Effector memory CD4-positive, alpha-beta T cell (primary cell): ENCODE results near the gene NFIA.

ENCODE experiments used
- DNase-seq, 3 donors: peaks; one replicate each; pipeline ENCODE4 v3.0.0-alpha.2; 2020
- H3K27ac ChIP-seq: 2 replicates; pipeline ENCODE4 v1.7.0; 2013; ENCODE audit warnings: mild to moderate bottlenecking, low read length, moderate library complexity; ENCODE audit not compliant: insufficient read depth, poor library complexity, severe bottlenecking
- H3K27me3 ChIP-seq: replicated peaks from 2 replicates; pipeline ENCODE4 v1.7.0; 2013; ENCODE audit warnings: mild to moderate bottlenecking, low read length; ENCODE audit not compliant: insufficient read depth, control insufficient read depth, poor library complexity, severe bottlenecking
- H3K36me3 ChIP-seq: 2 replicates; pipeline ENCODE4 v1.7.0; 2013; ENCODE audit warnings: mild to moderate bottlenecking, low read length, moderate library complexity; ENCODE audit not compliant: control insufficient read depth, insufficient read depth
- H3K4me1 ChIP-seq: 2 replicates; pipeline ENCODE4 v1.7.0; 2013; ENCODE audit warnings: low read length, mild to moderate bottlenecking; ENCODE audit not compliant: control insufficient read depth, insufficient read depth, poor library complexity, severe bottlenecking
- H3K4me3 ChIP-seq: 2 replicates; pipeline ENCODE4 v1.7.0; 2013; ENCODE audit warnings: low read length, low read depth, mild to moderate bottlenecking; ENCODE audit not compliant: insufficient read depth, poor library complexity, severe bottlenecking
- H3K9me3 ChIP-seq: 2 replicates; pipeline ENCODE4 v1.7.0; 2013; ENCODE audit warnings: mild to moderate bottlenecking, low read length, moderate library complexity; ENCODE audit not compliant: control insufficient read depth

Gene NFIA

DNA sequence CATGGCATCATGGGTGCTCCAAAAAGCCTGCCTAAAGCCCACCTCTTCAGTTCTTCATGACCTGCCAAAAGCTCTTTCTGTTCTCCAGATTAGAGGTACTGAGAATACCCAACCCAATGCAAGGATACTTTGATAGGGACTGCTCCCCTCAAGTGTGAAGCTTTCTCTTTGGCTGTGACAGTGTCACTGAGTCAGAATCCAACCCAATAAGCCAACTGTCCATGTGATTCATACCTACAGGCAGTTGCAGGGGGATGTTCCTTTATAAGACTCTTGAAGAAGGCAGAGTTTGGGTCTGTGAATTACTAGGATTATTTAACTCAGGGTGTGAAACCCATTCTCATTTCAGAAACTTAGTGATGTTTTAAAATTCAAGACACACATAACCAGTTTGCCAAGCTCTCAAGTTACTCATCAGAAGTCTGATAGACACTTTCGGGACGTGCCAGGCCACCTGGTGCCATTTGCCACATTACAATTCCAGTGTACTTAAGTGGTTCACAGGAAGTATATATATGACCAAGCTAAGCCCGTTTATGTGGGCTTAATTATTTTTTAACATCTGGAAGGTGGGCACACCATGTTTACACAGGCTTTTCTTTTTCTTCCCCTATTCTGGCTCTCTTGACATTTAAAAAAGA, 265.8 kb downstream of the NFIA start:
- Histone ChIP-seq H3K9me3 (no peaks in the 10 kb centered on the region), H3K27me3 (no peaks in the 10 kb centered on the region), H3K27ac (no peak overlapping the region), H3K4me3 (no peak overlapping the region), H3K36me3 (no peaks in the 10 kb centered on the region), H3K4me1 (no peaks in the 10 kb centered on the region)
- DNase-seq = no peak

DNA sequence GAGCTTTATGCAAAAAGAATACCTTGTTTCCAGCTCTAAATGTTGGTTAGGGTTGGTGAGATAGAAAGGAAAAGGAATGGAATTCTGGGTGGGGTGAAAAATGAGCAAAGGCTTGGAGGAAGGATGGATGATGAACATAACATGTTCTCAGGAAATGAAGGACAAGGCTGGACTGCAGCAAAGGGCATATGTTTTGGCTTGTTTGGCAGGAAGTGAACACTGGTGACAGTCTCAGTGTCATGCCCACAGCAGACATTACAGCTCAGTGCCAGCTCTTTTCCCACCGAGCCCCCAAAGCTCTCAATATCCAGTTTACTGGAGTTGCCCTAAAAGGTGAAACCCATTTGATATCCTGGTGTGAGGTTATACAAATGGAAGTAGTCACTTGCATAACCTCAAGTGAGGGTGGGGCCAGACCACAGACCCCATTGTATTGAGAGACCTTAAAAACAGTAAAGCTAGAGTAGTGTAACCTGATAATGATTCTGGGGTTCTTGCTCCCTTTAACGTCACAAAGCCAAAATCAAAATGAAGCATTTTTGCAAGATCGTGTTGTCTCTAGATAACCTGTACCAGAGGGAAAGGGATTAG, 270.6 kb downstream of the NFIA start:
- Histone ChIP-seq H3K4me1 (no peaks in the 10 kb centered on the region), H3K9me3 (no peaks in the 10 kb centered on the region), H3K4me3 (no peak overlapping the region), H3K27me3 (no peaks in the 10 kb centered on the region), H3K27ac (no peak overlapping the region), H3K36me3 (no peaks in the 10 kb centered on the region)
- DNase-seq = no peak

DNA sequence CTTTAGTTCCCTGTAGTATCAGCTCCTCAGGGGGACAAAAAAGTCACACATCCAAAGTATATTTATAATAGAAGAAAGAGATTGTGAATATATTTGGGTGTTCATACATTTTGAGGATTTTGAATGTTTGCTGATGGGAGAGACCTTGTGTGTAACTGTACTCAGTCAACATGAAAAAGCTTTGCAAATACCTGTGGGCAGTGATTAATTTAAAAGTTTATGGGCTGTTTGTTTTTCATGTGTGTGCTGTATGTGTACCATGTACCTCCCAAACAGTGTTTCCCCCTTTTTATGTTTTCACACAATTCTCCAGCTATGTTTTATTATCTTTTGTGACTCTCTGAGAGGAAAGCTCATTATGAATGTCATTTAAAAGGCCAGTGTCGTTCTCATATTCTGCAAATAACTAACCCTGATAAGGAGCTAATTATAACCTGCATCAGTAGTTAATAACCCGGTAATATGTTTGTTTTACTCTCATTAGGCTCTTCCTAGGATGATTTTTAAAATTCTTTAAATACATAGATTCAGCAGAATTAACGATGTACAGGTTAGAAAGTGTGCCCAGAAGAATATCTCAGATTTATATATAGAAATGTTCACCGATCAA, 271.5 kb downstream of the NFIA start:
- Histone ChIP-seq H3K4me3 (no peak overlapping the region), H3K4me1 (no peaks in the 10 kb centered on the region), H3K36me3 (no peaks in the 10 kb centered on the region), H3K9me3 (no peaks in the 10 kb centered on the region), H3K27ac (no peak overlapping the region), H3K27me3 (no peaks in the 10 kb centered on the region)
- DNase-seq = no peak

DNA sequence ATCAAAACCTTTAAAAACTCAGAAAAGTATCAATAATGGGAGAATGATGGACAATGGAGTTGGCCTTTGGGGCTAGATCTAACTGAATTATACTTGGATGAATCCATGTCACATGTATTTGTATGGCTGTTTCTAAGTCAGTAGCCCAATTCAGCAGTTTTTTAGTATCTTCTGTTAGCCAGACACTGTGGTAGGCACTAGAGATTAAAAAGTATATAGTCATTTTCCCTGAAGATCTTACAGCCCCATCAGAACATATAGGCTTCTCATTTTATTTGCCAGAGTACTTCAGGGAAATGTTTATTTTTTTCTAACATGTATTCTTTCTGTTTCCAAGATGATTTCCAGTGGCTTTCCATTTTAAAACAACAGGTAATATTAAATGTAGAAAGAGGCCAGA, 273.7 kb downstream of the NFIA start:
- no peaks in the 10 kb centered on the region for H3K9me3 ChIP-seq
- no peak for DNase-seq
- no peak overlapping the region for H3K27ac ChIP-seq
- H3K36me3 ChIP-seq = no peaks in the 10 kb centered on the region
- no peaks in the 10 kb centered on the region for H3K4me1 ChIP-seq
- no peaks in the 10 kb centered on the region for H3K27me3 ChIP-seq
- H3K4me3 ChIP-seq = no peak overlapping the region

DNA sequence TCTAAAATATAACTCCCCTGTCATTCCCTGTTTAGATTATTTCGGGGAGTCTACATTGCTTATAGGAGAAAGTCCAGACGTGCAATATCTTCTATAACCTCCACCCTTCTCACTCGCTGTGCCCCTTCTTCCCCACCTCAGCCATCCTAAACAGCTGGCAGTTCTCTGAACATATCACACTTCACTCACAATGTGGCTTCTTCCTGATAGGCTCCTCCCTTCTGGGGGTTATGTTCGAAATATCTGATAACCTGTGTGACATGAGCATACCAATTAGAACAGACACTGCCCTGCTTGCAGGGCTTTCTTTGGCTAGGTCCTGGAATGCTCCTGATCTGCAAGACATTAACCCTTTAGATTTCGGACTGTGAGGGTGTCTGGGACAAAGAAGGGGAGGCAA, 274.6 kb downstream of the NFIA start:
- Histone ChIP-seq H3K9me3 (no peaks in the 10 kb centered on the region), H3K4me3 (no peak overlapping the region), H3K36me3 (no peaks in the 10 kb centered on the region), H3K4me1 (no peaks in the 10 kb centered on the region), H3K27me3 (no peaks in the 10 kb centered on the region), H3K27ac (no peak overlapping the region)
- no peak for DNase-seq

DNA sequence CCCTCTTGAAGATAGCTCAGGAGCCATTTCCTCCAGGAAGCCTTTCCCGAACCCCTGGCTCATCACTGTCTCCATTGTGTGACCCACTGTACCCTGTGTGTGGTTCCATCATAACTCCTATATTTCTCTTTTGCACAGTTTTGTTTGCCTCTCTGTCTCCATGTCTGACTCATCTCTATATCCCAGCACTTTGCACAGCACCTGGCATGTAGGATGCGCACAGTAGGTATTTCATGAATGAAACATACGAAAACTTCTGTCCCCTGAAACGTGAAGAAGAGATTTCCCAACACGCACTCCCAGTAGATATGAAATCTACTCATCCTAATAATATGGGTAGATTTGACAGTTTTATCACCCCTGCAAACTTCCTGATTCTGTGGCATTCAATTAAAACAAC, 275.2 kb downstream of the NFIA start:
- Histone ChIP-seq H3K27ac (no peak overlapping the region), H3K4me3 (no peak overlapping the region), H3K4me1 (no peaks in the 10 kb centered on the region), H3K9me3 (no peaks in the 10 kb centered on the region), H3K27me3 (no peaks in the 10 kb centered on the region), H3K36me3 (no peaks in the 10 kb centered on the region)
- no peak for DNase-seq

DNA sequence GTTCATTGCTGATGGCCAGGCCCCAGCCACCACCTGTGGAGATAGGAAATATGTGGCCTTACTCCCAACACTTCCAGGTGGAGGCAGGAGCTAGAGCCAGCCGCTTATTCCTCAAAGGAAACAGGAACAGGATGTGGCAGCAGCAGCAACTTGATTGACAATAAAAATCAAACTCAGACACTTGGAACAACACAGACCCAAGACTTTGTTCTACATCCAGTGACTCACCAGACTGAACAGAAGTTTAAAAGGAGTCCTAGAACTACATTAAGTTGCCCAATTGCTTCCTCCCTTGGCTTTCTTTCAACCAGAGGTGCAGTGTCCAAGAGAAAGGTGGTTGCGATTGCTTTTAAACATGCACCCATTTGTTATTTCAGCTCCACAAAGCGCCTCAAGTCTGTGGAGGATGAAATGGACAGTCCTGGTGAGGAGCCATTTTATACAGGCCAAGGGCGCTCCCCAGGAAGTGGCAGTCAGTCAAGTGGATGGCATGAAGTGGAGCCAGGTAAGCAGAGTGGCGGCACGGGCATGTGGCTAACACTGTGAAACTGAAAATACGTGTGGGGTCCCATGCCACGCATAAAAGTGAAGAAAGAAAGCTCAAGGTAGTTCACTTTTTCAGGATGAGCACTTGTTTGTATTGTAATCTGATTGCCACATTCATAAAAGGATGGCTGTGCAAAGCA, 276.6 kb downstream of the NFIA start:
- DNase-seq = no peak
- Histone ChIP-seq H3K27ac (no peak overlapping the region), H3K4me3 (no peak overlapping the region), H3K36me3 (no peaks in the 10 kb centered on the region), H3K27me3 (no peaks in the 10 kb centered on the region), H3K4me1 (no peaks in the 10 kb centered on the region), H3K9me3 (no peaks in the 10 kb centered on the region)

DNA sequence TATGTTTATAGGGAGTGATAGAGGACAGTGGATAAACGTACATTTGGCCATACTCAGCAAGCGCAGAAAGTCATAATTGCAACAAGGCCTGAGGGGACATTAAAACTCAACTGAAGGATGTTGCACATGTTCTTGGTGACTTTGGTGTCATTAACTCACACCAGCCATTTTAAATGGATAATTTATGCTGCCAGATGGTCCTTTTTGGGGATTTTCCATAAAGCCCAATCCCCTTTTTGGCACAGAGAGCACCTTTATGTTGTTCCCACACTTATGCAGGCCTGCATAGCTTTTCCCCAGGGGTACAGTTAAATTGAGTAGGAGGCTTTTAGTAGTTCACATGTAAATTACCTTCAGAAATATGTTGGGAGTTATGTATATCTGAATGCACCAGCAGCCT, 279.6 kb downstream of the NFIA start:
- Histone ChIP-seq H3K4me1 (no peaks in the 10 kb centered on the region), H3K27me3 (no peaks in the 10 kb centered on the region), H3K9me3 (no peaks in the 10 kb centered on the region), H3K27ac (no peak overlapping the region), H3K4me3 (no peak overlapping the region), H3K36me3 (no peaks in the 10 kb centered on the region)
- no peak for DNase-seq

DNA sequence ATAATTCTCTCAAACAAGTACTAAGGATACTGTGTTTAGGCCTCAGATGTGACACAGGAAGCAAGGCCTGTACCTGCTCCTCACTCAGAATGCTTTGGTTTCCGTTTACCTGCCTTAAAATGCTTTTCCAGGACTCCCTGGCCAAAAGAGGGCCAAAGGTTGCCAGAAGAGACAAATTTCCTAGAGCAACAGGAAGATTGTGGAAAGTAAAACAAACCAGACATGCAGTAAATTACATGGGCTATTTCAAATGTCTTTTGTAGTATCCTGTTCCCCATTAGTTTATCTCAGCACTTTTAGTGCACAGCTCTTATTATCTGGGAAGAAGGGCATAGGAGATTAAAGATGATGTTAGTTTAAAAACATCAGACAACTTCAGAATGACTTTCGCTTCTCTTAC, 280.0 kb downstream of the NFIA start:
- Histone ChIP-seq H3K4me1 (no peaks in the 10 kb centered on the region), H3K9me3 (no peaks in the 10 kb centered on the region), H3K27me3 (no peaks in the 10 kb centered on the region), H3K4me3 (no peak overlapping the region), H3K36me3 (no peaks in the 10 kb centered on the region), H3K27ac (no peak overlapping the region)
- no peak for DNase-seq

DNA sequence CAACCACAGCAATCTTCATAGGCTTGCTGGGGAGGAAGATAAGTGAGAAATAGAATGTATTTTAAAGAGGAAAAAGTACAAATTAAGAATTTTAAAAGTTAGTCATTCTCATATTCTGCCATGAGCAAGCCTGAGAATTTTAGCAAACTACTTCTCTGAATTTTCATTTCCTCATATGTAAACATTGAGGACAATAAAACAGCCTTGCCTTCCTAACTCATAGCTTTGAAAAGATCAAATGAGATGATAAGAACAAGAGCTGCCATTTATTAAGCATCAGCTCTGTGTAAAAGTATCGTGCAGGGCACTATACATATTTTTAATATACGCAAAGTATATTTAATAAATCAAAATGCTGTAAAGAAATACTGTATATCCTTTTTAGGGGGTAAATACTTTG, 286.0 kb downstream of the NFIA start:
- Histone ChIP-seq H3K4me1 (no peaks in the 10 kb centered on the region), H3K36me3 (no peaks in the 10 kb centered on the region), H3K27me3 (no peaks in the 10 kb centered on the region), H3K27ac (no peak overlapping the region), H3K9me3 (no peaks in the 10 kb centered on the region), H3K4me3 (no peak overlapping the region)
- no peak for DNase-seq
